ENCODE results near the gene PKLR. TPM values are rescaled to one million over a fixed set of nuclear protein-coding genes. Genes with fewer than 3 reads are reported as not detected.
A peak's percentile ranks its signal among the peaks of the same experiment; 100 is the strongest.

The PKLR gene
- total and polyA plus RNA-seq, 2 of the 4 experiments (the other 2 are of a cell fraction): 0.03 TPM; not detected in 1

- H3K27me3 ChIP-seq (ENCODE audit: control insufficient read depth, insufficient read depth, low read length): no peaks in the 10 kb centered on the region
- peaks cover 4% of the 10 kb centered on the region; the same call in 1 of the 2 replicates for H3K9me1 ChIP-seq (ENCODE audit: insufficient read depth, low read length)
- H4K5ac ChIP-seq (ENCODE audit: low read depth, low read length): no peak overlapping the region
- no peak overlapping the region for H3K23ac ChIP-seq (ENCODE audit: low read depth, low read length)
- H3K4me3 ChIP-seq (ENCODE audit: insufficient read depth, low read depth, low read length): no peak overlapping the region
- no peak overlapping the region for H3K9ac ChIP-seq (ENCODE audit: low read depth, low read length)
- peaks cover 17% of the 10 kb centered on the region for H3K4me1 ChIP-seq (ENCODE audit: control insufficient read depth, insufficient read depth, low read length)
- peaks cover 12 to 36% of the 10 kb centered on the region in 2 experiments for H3K79me1 ChIP-seq (ENCODE audit: low read depth in 1 of 2, low read length in 2 of 2)
- H2BK120ac ChIP-seq (ENCODE audit: low read depth, low read length): no peak overlapping the region
- H4K8ac ChIP-seq (ENCODE audit: low read depth in 2 of 2, low read length in 2 of 2): no peak overlapping the region
- H3K27ac ChIP-seq (ENCODE audit: insufficient read depth, low read length): no peak overlapping the region
- in situ Hi-C loops (cut with MboI; ENCODE audit: low sequenced_read_pairs) (no loop called here), intact Hi-C loops (cut with micrococcal nuclease) (loop anchor here (5.0 kb wide), 1 partner anchor 341 kb away; no protein-coding TSS in a partner anchor), dilution Hi-C loops (cut with HindIII; ENCODE audit: low sequenced_read_pairs, unreplicated experiment) (no loop called here)
- H2BK5ac ChIP-seq (ENCODE audit: low read depth, low read length, poor library complexity, severe bottlenecking): no peak overlapping the region
- H2AK9ac ChIP-seq (replicated peaks; ENCODE audit: low read depth, low read length, poor library complexity): peak overlapping the region; percentile 66
- no peak overlapping the region; the same call in 1 of the 2 replicates for H2AK5ac ChIP-seq (ENCODE audit: low read depth, low read length)
- POLR2A ChIA-PET (ENCODE audit: unreplicated experiment): no interaction called here
- DNase-seq: no peak
- no peak for ATAC-seq (ENCODE audit: low read depth)
- no peak overlapping the region for H3K14ac ChIP-seq (replicated peaks; ENCODE audit: low read depth, low read length)
- no peak overlapping the region for H3K4me2 ChIP-seq (ENCODE audit: low read depth, low read length)
- H2BK20ac ChIP-seq (ENCODE audit: low read depth, low read length): no peak overlapping the region
- H3K4ac ChIP-seq (ENCODE audit: low read depth, low read length): no peak overlapping the region
- H3K18ac ChIP-seq (ENCODE audit: low read depth, low read length): no peak overlapping the region
- CTCF ChIA-PET: interaction anchor here (0.7 to 1.6 kb wide), 9 partner anchors 21 to 397 kb away, joined by 3 to 6 read pairs (median 4); partner anchors contain the start of gene CLK2
- TF ChIP-seq RFX5 (IDR thresholded peaks at IDR 0.05; ENCODE audit: low read depth, low read length) (no peak), ELK1 (IDR thresholded peaks at IDR 0.05; ENCODE audit: borderline replicate concordance, low read depth, low read length) (no peak), SMC3 (IDR thresholded peaks at IDR 0.05; ENCODE audit: low read depth, low read length) (no peak), CHD1 (IDR thresholded peaks at IDR 0.05; ENCODE audit: low read depth, low read length) (no peak), USF2 (IDR thresholded peaks at IDR 0.05; ENCODE audit: low read depth, low read length) (no peak), BHLHE40 (IDR thresholded peaks at IDR 0.05; ENCODE audit: low read depth, low read length) (no peak), MAFK (IDR thresholded peaks at IDR 0.05; ENCODE audit: low read depth, low read length) (no peak)
- H3K56ac ChIP-seq (ENCODE audit: extremely low read depth, insufficient read depth, low read length): no peak overlapping the region
- H2AFZ ChIP-seq (replicated peaks; ENCODE audit: low read length, poor library complexity): no peak overlapping the region
- no CpG with 5 or more reads among the region's 7 CpGs for WGBS, 2 experiments (ENCODE audit: extremely low coverage in 2 of 2, insufficient read length in 1 of 2)
- H3K9me3 ChIP-seq (ENCODE audit: control insufficient read depth, insufficient read depth, low read length): no peaks in the 10 kb centered on the region
- BruUV-seq (replicated peaks): no TSS peak
- H2BK15ac ChIP-seq (ENCODE audit: low read depth, low read length): no peak overlapping the region
- peaks cover 17% of the 10 kb centered on the region for H3K36me3 ChIP-seq (ENCODE audit: control insufficient read depth, insufficient read depth, low read length)
- H4K20me1 ChIP-seq (ENCODE audit: insufficient read depth, low read length): no peaks in the 10 kb centered on the region
- H4K91ac ChIP-seq (ENCODE audit: insufficient read depth, low read depth, low read length): no peak overlapping the region
Observed at GRCh38 chr1:155251566-155251965, 49.7 kb downstream of the PKLR start.
